Suprapubic skin (tissue), 4 donors: ENCODE measurements around the gene PXK. TPM values are rescaled to one million over a fixed set of nuclear protein-coding genes. Genes with fewer than 3 reads are reported as not detected.

Experiments used
- DNase-seq, 2 donors: peaks; one replicate each; pipeline ENCODE4 v3.0.0-alpha.2; 2019; ENCODE audit warnings: low spot score in 2 of 2
- H3K27ac ChIP-seq: fragments of 200-600 bp; sonication (generic); one replicate; pipeline ENCODE4 v1.5.1; 2019
- H3K27me3 ChIP-seq: fragments of 200-600 bp; sonication (generic); one replicate; pipeline ENCODE4 v1.5.1; 2019
- H3K36me3 ChIP-seq: fragments of 200-600 bp; sonication (generic); one replicate; pipeline ENCODE4 v1.5.1; 2019
- H3K4me1 ChIP-seq: fragments of 200-600 bp; sonication (generic); one replicate; pipeline ENCODE4 v1.5.1; 2019
- H3K4me3 ChIP-seq: fragments of 200-600 bp; sonication (generic); one replicate; pipeline ENCODE4 v1.5.1; 2019; ENCODE audit warnings: mild to moderate bottlenecking
- H3K9me3 ChIP-seq: fragments of 200-600 bp; sonication (generic); one replicate; pipeline ENCODE4 v1.5.1; 2019
- CTCF ChIP-seq, 2 donors: fragments of 200-600 bp in 1 of 2; fragments of 450-650 bp in 1 of 2; sonication (generic) in 1 of 2; IDR thresholded peaks; one replicate each; pipeline ENCODE4 v1.5.1; 2016 to 2019; ENCODE audit warnings: antibody characterized with exemption in 2 of 2, mild to moderate bottlenecking in 1 of 2, moderate library complexity in 1 of 2
- EP300 ChIP-seq: sonication (generic); formaldehyde crosslinking; IDR thresholded peaks from one replicate; pipeline ENCODE4 v1.6.1; 2017; ENCODE audit warnings: antibody characterized with exemption
- POLR2A ChIP-seq, 2 donors: fragments of 450-650 bp; IDR thresholded peaks; one replicate each; pipeline ENCODE4 v1.6.1; 2017; ENCODE audit warnings: antibody characterized with exemption in 2 of 2, mild to moderate bottlenecking in 2 of 2, moderate library complexity in 2 of 2
- POLR2AphosphoS5 ChIP-seq, 3 donors: sonication (generic); formaldehyde crosslinking; IDR thresholded peaks; one replicate each; pipeline ENCODE4 v1.6.1; 2017; ENCODE audit warnings: antibody characterized with exemption in 3 of 3
- WGBS: methylation state at CpG from one replicate; pipeline ENCODE4 v1.1.5; 2018; 5-methylcytosine and 5-hydroxymethylcytosine counted together
- total RNA-seq, 4 donors: library from RNA; depleted of rRNA; stranded (reverse); fragments of >200 nt; gene quantifications; one replicate each; pipeline ENCODE4 v1.1.0, GENCODE V29; 2016

The PXK gene
- total RNA-seq, 4 donors from 2014 or later, result 16.0 to 36.9 (median 21.8) TPM

DNA sequence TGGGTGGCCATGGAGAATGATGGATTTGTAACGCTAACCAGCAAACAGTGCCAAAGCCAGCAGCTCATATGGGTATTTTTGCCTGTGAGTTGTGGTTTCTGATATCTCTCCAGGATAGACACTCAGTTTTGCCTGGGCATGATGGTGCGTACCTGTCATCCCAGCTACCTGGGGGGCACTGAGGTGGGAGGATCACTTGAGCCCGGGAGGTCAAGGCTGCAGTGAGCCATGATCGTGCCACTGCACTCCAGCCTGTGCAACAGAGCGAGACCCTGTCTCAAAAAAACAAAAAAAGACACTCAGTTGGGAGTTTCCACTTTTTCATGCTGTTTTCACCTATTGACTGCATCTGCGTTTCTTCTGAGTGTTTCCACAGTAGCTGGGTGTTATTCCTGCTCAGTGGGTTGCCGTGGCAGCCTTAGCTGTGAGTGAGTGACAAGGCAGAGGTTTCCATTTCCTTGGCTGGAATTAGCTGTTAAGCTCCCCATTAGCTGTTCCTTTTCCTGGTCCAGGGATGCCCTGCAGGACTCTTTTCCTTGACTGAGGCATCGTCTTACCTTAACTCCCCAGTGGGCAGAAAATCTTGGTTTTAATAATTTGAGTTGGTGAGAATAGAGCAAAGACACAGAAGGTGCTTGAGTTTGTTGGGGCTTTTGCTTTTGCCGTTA, 40.9 kb upstream of the PXK start:
- no peak for TF ChIP-seq CTCF (IDR thresholded peaks at IDR 0.05)
- TF ChIP-seq EP300, result no peak
- TF ChIP-seq POLR2AphosphoS5 (IDR thresholded peaks at IDR 0.05), result no peak
- no peak for TF ChIP-seq POLR2A (IDR thresholded peaks at IDR 0.05)
- Histone ChIP-seq H3K4me1 (peaks cover 7% of the 10 kb centered on the region), H3K27me3 (no peaks in the 10 kb centered on the region), H3K9me3 (no peaks in the 10 kb centered on the region), H3K36me3 (peaks cover 31% of the 10 kb centered on the region), H3K27ac (no peak overlapping the region), H3K4me3 (no peak overlapping the region)
- 70% methylated on average over 9 of the region's 9 CpGs for WGBS
- no peak for DNase-seq

DNA sequence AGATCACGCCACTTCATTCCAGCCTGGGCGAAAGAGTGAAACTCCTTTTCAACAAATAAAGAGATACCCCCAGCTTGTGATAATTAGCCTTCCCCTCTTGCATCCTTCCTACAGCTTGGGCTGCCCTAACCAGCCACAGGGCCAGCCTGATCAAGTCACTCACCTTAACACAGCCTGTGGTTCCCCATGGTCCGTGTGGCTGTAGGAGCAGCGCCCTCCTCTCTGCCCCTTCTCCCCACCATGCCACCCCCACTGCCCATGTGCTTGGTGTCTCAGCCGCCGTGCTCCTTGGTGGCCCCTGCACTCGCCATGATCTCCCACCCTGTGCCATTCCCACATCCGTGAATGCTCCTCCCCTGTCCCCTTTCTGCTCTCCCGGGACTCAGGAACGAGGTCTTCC, 39.8 kb upstream of the PXK start:
- Histone ChIP-seq H3K27me3 (no peaks in the 10 kb centered on the region), H3K4me1 (peaks cover 13% of the 10 kb centered on the region), H3K36me3 (peaks cover 21% of the 10 kb centered on the region), H3K9me3 (no peaks in the 10 kb centered on the region), H3K27ac (no peak overlapping the region), H3K4me3 (no peak overlapping the region)
- DNase-seq, result no peak
- TF ChIP-seq CTCF (IDR thresholded peaks at IDR 0.05) (no peak), EP300 (no peak), POLR2A (IDR thresholded peaks at IDR 0.05) (no peak), POLR2AphosphoS5 (IDR thresholded peaks at IDR 0.05) (no peak)
- WGBS, result 92% methylated on average over 10 of the region's 10 CpGs

- Histone ChIP-seq H3K27ac (no peak overlapping the region), H3K27me3 (no peaks in the 10 kb centered on the region), H3K4me3 (no peak overlapping the region), H3K9me3 (no peaks in the 10 kb centered on the region), H3K4me1 (peaks cover 13% of the 10 kb centered on the region), H3K36me3 (peaks cover 14% of the 10 kb centered on the region)
- WGBS, result 71% methylated on average over 9 of the region's 9 CpGs
- no peak for TF ChIP-seq POLR2AphosphoS5 (IDR thresholded peaks at IDR 0.05)
- TF ChIP-seq POLR2A (IDR thresholded peaks at IDR 0.05), result no peak
- TF ChIP-seq CTCF (IDR thresholded peaks at IDR 0.05), result no peak
- no peak for TF ChIP-seq EP300
- DNase-seq, result no peak
Observed at GRCh38 chr3:58293516-58293915, 39.2 kb upstream of the PXK start.

- 59% methylated on average over 5 of the region's 5 CpGs for WGBS
- Histone ChIP-seq H3K27ac (no peak overlapping the region), H3K27me3 (no peaks in the 10 kb centered on the region), H3K9me3 (no peaks in the 10 kb centered on the region), H3K36me3 (peaks cover 9% of the 10 kb centered on the region), H3K4me1 (peaks cover 15% of the 10 kb centered on the region), H3K4me3 (no peak overlapping the region)
- TF ChIP-seq POLR2A (IDR thresholded peaks at IDR 0.05) (no peak), EP300 (no peak), POLR2AphosphoS5 (IDR thresholded peaks at IDR 0.05) (no peak), CTCF (IDR thresholded peaks at IDR 0.05) (no peak)
- no peak for DNase-seq
Observed at GRCh38 chr3:58296269-58296668, 36.4 kb upstream of the PXK start.

- peaks cover 15% of the 10 kb centered on the region for H3K4me1 ChIP-seq
- 54% methylated on average over 6 of the region's 6 CpGs for WGBS
- no peak for DNase-seq
- no peak for TF ChIP-seq POLR2A (IDR thresholded peaks at IDR 0.05)
- no peaks in the 10 kb centered on the region for H3K9me3 ChIP-seq
- H3K36me3 ChIP-seq, result peaks cover 9% of the 10 kb centered on the region
- H3K4me3 ChIP-seq, result no peak overlapping the region
- no peak overlapping the region for H3K27ac ChIP-seq
- no peaks in the 10 kb centered on the region for H3K27me3 ChIP-seq
Observed at GRCh38 chr3:58296843-58297242, 35.8 kb upstream of the PXK start.

GRCh38 chr3:58298190-58298589, 34.5 kb upstream of the PXK start:
- peaks cover 15% of the 10 kb centered on the region for H3K4me1 ChIP-seq
- no peak overlapping the region for H3K27ac ChIP-seq
- H3K27me3 ChIP-seq, result no peaks in the 10 kb centered on the region
- TF ChIP-seq POLR2A (IDR thresholded peaks at IDR 0.05) (no peak), CTCF (IDR thresholded peaks at IDR 0.05) (no peak), POLR2AphosphoS5 (IDR thresholded peaks at IDR 0.05) (no peak), EP300 (no peak)
- 82% methylated on average over 2 of the region's 3 CpGs for WGBS
- no peak overlapping the region for H3K4me3 ChIP-seq
- no peaks in the 10 kb centered on the region for H3K36me3 ChIP-seq
- no peaks in the 10 kb centered on the region for H3K9me3 ChIP-seq
- DNase-seq, result no peak
